Femur (tissue), 1 donor: ENCODE measurements around the gene ZNF385B.
"Not testable (repeated sequence)": the region's sequence is repeated elsewhere in the genome, so short reads cannot be mapped to it uniquely, and the experiment has no call there.

ENCODE experiments used
- DNase-seq: peaks from one replicate; pipeline ENCODE4 v3.0.0-alpha.2; 2017

The ZNF385B gene

DNA sequence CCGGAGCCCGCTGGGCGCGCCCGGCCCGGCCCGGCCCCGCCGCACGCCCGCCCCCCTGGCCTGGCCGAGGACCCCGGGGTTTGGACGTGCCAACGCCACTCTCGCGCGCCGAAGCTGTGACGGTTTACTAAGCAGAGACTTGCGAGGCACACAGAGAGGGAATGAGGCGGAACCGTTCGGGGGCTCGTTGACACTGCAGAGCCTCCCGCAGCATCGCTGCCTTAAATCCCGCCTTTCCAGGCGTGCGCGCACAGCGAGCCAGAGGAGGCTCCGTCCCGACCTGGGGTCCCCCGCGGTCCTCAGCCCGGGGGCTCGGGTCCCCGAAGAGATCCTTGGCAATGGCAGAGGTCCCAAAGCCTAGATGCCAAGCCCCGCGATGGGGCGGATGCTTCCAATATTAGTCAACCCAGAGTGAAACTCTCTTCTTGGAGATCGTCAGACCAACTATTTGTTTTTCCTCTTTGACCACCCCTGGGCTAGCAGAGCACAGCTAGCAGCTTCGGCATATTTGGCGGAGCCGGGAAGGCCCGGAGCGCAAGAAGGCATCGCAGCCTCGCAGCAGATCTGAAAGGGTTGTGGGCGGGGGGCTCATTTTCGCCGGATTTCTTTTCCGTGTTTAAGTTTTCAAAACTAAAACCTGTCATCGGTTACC is at the start of gene ZNF385B:
TSS of gene ZNF385B (minus strand) at position 197 of the 652 bp plus-strand sequence.
- DNase-seq = peak; percentile 43

DNA sequence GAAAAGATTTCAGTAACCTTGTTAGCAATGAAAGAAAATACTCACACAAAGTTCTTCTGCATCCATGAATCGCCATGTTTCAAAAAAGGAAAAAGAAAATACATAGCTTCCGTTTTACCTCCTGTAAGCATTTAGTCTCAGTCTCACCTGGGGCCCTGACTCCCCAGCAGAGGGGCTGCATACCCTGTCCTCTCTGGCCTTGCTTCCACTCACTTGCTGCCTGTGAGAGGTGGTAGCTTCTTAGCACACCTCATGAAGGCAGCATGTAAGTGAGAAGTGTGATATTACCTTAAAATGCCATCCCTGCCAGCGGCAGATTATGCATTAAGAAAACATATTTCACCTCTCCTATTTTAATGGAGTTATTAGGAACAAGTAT is 49.3 kb upstream of the ZNF385B start:
- no peak for DNase-seq

DNA sequence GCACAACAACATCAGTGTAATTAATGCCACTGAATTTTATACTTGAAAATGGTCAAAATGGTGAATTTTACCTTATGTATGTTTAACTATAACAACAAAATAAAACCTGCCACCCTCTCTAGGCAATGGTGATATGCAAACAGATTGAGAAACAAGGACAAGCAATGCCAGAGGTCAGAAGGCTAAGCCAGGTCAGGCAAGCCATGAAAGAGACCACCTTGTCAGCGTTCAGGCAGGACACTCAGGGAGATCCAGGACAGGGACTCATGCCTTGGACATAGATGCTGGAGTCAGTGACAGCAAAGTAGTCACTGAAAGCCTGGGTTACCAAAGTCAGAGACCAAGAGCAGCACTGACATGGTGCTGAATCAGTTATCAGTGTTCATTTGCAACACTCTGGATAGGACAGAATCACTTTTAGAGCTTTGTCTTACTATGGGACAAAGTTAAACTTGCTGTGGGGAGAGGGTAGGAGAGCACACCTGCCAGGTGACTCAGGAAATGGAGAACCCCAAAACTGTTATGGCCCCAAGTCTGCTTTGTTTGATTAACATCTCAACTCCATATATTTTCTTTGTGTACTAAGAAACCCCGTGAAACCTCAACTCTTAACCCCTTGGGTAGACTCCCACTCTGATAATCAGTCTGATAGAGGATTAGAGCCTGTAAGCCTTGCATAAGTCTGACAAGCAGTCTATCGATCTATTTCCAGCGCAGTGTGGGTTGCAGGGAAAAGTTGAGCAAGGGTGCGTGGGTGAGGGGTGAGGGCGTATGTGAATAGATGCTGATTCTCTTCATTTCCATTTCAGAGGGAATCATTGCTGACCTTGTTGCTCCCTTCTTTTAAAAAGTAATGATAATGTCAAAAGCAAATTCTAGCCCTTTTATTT is 48.7 kb upstream of the ZNF385B start:
- DNase-seq = no peak

DNA sequence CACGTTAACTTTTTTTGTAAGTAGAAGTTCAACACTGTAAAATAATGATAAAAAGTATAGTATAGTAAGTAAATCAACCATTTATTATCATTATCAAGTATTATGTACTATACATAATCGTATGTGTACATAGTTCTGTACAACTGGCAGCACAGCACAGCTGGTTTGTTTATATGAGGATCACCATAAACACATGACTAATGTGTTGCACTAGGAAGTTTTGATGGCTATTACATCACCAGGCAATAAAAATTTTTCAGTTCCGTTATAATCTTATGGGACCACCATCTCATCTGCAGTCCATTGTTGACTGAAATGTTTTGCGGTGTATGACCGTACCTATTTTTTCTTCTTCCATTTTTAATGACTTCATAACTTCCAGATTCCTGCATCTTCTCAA is 39.2 kb upstream of the ZNF385B start:
- DNase-seq = no peak

DNA sequence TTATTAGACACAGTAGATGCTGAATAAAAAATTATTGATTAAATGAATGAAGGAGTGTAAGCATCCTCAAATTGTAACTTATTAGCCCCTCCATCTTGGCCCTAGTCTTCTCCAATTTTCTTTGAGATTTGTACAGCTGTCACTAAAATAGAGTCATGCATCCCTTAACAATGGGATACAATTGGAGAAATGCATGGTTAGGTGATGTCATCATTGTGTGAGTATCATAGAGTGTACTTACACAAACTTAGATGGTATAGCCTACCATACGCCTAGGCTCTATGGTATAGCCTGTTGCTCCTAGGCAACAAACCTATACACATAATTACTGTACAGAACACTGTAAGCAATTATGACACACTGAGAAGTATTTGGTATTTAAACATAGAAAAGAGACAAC is 38.3 kb upstream of the ZNF385B start:
- DNase-seq = no peak

DNA sequence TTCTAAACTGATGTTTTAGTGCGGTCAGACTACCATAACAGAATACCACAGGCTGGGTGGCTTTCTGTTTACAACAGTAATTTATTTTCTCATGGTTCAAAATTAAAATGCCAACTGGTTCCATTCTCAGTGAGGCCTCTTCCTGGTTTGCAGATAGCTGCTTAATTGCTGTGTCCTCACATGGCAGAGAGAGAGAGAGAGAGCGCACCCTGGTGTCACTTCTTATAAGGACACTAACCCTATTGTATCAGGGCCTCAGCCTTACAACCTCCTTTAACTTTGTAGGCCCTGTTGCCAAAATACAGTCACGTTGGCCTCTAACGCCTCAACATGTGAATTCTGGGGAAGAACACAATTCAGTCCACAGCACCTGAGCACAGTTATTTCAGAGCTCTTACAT is 37.5 kb upstream of the ZNF385B start:
- DNase-seq = no peak

DNA sequence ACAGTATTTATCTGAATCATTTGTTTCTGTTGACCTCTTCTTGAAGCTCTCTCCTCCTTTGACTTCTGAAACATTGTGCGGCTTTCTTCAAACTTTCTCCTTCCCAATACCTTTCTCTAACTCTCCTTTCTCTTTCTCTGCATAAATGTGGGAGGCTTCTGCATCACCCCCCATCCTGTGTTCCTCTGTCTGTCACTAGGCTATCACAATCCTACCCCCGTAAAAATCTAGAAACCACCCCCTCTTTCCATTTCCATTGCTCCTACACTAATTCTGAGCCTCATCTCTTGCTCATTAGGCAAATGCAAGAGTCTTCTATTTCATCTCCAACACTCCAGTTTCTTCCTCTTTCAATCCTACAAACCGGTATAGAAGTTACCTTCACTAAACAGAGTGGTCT is 32.2 kb upstream of the ZNF385B start:
- DNase-seq = no peak

DNA sequence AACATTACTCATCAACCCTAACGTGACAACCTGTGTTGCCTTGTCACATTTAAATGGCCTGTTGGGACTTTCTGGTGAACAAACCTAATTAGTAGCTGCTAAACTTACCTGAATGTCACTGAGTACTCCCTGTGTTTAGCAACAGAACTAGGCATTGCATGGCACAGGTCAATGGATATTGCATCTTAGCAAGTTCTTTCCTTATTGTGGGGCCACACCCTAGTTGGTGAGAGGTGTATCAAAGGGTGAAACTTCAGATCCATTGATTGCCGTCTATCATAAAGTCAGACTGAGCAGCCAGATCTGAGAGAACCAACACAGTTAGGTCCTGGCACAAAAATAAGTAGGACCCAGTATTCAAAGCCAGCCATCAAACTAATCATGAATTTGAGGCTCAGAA is 29.8 kb upstream of the ZNF385B start:
- DNase-seq = no peak

DNA sequence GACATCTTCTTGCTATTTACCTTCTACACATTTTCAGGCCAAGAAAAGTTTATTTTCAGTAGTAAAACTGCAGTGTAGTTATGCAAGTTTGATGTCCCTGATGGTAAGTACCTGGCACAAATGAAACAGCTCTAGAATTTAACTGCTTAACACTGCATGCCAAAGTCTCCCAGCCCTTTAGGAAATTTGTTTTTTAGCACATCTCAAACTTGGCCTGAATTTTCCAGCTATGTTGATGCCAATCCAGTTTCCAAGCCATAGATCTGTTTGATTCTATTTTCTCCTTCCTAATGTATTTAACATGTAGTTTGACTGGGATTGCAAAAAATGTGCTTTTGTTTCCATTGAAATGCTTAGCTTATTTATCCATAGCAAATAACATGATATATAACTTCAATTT is 29.3 kb upstream of the ZNF385B start:
- DNase-seq = peak; percentile 23

DNA sequence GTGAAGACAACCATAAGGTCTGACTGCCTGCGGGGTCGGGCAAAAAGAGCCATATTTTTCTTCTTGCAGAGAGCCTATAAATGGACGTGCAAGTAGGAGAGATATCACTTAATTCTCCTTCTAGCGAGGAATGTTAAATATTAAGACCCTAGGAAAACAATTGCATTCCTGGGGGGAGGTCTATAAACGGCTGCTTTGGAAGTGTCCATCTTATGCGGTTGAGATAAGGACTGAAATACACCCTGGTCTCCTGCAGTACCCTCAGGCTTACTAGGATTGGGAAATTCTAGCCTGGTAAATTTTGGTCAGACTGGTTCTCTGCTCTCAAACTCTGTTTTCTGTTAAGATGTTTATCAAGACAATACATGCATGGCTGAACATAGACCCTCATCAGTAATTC is 27.2 kb upstream of the ZNF385B start:
- DNase-seq = not testable (repeated sequence)

DNA sequence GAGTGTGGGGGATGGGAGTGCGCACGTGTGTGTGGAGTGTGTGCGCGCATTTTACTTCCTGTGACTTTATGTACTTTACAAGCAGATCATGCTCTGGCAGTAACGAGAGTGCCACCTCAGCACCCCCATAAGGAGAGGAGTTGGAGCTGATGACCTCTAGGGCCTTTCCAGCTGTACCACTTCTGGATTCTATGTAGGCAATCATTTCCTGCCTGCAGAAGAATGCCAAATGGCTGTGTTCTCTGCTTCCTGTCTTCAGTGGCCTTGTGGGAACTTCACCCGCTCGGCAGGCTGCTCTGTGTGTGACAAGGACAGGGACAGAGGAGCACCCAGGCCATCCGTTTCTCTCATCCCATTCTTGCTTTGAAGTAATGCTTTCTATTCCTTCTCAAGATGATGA is 22.8 kb upstream of the ZNF385B start:
- no peak for DNase-seq

DNA sequence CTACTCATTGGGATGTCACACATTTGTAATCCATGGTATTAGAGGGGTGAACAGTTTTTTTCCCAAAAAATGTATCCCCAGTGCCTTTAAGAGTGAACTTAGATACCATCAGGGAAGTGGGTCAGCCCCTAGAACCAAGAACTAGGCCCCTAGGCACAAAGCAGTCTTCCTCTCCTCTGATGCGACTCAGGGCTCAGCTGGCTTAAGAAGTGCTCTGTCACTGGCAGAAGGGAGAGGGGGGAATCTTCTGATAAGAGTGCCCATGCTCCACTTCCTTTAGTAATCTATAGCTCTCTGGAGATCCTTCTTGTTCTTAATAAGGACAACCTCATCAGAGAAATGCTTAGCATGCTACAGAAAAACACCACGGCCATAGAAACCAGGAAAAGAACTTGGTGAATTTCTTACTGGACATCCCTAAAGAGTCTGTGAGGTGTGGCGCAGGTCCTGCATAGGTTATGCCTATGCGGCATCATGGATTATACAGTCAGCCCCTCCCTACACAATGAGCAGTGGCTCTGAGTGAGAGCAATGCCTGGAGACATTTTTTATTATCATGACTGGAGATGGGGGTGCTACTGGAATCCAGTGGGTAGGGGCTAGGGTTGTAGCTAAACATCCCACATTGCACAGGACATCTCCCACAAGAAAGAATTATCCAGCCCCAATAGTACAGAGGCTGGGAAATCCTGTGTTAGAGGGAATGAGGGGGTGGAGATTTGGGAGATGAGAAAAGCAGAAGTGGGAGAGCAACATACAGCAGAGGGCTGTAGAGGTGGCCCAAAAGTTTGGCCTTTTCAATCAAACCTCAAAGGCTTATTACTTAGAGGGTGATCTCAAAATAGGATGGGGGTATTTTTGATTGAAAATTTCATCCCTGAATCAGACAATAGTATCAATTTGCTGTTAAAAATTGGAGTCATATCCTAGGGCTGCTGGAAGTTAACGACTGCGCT is 21.7 kb upstream of the ZNF385B start:
- DNase-seq = no peak

DNA sequence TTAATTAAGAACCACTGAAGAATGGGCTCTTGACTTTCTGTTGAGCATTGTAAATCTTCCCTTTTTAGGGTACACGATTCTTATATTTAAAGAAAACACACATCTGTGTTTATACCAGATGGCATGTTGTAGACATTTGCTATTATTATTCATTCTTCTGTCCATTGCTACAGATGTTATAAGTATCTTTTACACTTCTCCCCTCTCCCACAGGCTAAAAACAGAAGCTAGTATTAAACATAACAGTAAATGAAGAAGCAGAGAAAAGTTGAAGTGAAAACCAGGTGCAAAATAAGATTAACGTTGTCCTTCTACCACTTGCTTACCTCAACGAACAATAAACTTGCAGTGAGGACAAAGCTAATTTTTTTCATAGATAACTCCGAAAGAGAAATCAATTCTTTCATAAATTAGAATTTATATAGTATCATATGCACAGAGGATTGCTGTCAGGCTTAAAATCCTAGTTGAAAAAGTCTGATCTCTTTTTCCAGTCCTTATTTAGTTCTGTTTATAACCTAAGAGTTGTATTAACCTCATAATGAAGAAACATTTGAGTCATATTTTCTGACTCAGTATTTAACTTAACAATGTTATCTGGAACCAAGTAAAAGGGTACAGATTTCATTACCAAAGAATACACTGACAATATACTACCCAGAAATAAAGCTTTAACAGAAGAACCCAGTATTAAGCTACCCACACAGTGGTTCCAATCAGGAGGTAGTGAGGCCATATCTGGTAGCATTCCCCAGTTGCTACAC is 16.4 kb upstream of the ZNF385B start:
- DNase-seq = no peak

DNA sequence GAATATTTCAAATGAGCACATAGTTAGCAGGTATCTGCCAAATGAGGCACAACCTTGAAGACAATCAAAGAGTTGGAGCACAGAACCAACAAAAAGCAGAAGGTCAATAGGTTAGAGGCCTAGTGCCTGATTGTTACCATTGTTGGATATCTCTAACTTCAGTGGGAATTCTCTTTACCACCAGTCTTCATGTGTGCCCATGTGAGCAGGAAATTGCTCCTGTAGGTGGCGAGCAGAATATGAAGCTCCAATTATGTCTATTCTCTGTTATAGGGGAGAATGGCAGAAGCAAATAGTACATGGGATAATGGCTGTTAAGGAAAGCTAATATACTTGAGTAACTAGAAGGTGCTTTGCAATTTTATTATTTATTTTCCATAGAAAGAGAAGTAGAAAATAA is 14.9 kb upstream of the ZNF385B start:
- DNase-seq = no peak

DNA sequence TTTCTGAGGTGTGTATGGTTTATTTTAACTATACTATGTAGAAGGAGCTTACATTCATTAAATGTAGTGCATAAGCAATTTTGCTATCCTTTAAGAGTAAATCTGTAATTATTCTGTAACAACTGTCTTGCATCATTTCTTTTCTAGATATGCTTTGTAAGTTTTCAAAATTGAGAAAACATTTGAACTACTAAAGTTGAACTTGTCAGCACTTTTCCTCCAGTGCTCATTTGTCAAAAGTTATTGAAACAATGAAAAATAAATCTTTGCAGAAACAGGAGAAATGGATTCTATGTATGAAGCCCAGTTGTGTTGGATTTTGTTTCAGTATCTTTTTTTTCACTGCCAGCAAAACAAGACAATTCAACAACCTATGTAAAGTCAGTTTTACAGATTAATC is 14.5 kb upstream of the ZNF385B start:
- no peak for DNase-seq

DNA sequence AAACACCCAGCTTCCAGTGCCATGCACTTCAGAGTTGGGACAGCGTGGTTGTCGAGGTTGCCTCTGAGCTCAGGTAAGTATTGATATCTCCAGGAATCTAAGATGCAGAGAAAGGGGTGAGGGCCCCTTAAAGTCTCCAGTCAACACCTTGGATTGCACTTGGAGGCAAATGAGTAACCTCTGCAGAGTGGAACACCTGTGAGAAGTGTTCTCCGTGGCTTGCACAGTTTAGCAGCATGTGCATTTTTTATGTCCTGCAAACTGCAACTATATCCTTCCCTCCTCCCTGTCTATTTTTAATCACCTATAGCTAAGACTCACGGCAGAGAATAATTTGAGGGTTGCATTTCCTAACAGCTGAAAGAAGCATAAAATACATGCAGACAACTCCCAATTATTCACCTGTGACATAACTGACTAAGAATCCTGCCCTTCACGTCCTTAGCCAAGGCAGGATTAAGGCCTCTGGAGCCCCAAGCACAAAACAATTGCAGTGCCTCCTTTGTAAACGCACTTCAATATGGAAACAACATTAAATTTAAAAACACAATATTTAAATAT is 1.6 kb upstream of the ZNF385B start:
- no peak for DNase-seq

DNA sequence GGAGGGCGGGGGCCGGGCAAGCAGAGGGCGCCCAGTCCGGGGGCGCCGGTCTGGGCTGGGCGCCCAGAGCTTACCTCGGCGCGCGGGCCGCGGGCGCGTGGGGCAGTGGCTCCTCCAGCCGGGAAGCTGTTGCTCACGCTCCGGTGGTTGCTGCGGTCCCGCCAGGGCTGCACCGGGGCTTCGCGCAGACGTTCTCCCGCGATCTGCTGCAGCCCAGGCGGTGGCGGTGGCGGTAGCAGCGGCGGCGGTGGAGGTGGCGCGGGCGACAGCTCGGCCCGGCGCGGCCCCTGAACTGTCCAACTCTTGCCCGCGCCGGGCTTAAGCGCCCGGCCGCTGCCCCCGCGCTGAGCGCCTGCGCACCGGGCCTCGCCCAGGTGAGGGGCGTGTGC is 391 bp downstream of the ZNF385B start:
- DNase-seq = peak; percentile 25

DNA sequence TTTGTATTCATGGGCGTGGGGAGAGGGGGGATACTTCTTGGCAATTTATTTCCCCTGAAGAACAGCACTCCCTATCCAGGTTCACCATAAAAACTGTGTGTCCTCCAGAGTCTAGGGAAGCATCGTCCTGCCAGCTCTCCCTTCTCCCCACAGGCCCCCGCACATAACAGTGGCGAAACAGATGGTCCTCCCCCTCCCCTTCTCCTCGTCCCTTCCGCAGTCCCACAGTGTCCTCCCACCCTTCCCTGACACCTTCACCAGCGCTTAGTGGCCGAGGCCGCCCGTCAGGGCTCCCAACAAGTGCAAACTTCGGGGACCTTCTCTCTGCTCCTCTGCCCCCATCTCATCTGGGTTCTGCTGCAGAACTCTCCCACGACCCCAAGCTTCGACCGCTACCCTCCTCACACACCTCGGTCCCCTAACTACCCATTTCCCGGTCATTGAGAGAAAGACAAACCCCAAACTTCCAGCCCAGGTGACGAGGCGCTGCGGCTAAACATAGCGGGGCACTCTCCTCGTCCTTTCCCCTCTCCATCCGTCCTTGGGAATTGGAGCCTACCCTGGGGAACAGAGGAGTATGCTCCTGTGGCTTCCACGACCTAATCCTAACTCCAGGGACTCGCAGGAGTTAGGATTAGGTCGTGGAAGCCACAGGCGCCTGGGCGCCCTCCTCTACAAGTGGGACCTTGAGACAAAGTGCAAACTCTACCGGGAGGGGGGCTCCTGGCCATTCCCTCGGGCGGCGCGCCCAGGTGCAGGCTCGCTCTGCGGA is 971 bp downstream of the ZNF385B start:
- DNase-seq = peak; percentile 20

DNA sequence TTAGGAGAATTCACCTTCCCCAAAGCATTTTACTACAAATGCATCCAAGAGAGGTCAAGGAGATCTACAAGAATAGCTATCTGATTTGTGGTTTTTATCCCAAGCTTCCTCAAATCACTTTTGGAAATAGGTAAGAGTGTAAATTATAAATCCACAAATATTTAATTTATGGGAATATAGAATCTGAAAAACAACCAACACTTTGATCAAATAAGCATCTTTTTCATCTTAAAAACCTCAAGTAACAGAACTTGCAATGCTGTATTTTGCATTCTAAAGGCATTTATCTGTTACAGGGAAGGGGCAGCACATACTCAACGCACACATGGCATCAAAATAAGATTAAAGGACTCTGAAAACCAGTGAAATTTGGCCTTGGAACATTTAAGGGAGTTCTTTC is 1.9 kb downstream of the ZNF385B start:
- no peak for DNase-seq

DNA sequence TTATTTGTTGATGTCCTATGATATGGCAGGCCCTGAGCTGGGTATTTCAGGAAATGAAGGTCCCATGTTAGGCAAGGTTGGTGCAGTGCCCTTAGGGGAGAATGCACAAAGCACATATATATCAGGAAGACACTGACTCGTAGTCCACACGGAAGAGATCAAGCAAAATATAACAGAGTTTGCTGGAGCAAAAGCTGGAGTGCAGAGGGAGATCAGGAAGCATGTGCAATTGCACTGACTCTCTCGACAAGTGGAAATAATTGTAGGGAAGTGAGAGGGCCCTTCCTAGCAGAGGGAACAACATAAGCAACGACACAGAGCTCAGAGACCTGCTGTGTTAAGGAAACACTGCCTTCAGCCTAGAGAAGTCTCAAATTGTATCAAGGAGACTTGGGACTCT is 4.2 kb downstream of the ZNF385B start:
- no peak for DNase-seq

DNA sequence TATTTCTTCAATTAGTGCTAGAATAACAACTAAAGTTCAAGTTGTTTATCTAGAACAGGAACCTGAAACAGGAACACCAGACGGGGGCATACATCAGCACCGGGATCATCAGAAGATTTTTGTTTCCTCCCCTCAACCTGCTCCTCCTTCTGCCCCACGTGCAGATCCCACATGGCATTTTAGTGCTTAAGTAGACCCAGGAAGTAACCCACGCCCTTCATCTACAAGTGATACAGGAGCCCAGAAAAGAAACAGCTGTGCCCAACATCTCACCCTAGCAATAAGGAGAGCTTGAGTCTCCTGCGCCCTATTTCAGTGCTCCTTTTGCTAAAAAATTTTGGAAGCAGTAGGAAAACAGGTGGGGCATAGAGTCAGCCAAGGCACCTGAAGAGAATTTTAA is 5.2 kb downstream of the ZNF385B start:
- no peak for DNase-seq
